Activated CD4-positive, alpha-beta T cell treated with anti-CD3 and anti-CD28 coated beads, Interleukin-2, amount 10 ng/mL, durations not matched to agents 7 days and 5 days (primary cell): ENCODE results near the gene POTEF. TPM values are rescaled to one million over a fixed set of nuclear protein-coding genes. Genes with fewer than 3 reads are reported as not detected.
"Not testable (repeated sequence)": the region's sequence is repeated elsewhere in the genome, so short reads cannot be mapped to it uniquely, and the experiment has no call there.

Source experiments
- CTCF ChIA-PET: fragments of 350-600 bp; sonication (Branson Sonifier 250); formaldehyde crosslinking; loops from one replicate; lab custom pipeline; 2021; ENCODE audit warnings: antibody characterized with exemption; lab: Charles Lee
- POLR2A ChIA-PET: fragments of 350-600 bp; sonication (Branson Sonifier 250); formaldehyde crosslinking; loops from one replicate; lab custom pipeline; 2021; ENCODE audit warnings: antibody characterized with exemption; lab: Charles Lee
- DNase-seq: peaks from one replicate; pipeline ENCODE4 v3.0.0-alpha.2; 2020
- H3K27ac Mint-ChIP-seq: one replicate; pipeline ENCODE4 v1.8.0; 2021; ENCODE audit warnings: mild to moderate bottlenecking, moderate library complexity, mixed read lengths
- H3K27me3 Mint-ChIP-seq: one replicate; pipeline ENCODE4 v1.8.0; 2021; ENCODE audit warnings: mixed read lengths
- H3K36me3 Mint-ChIP-seq: one replicate; pipeline ENCODE4 v1.8.0; 2021; ENCODE audit warnings: low read depth, mixed read lengths
- H3K4me1 Mint-ChIP-seq: one replicate; pipeline ENCODE4 v1.8.0; 2021; ENCODE audit warnings: mixed read lengths
- H3K4me3 Mint-ChIP-seq: one replicate; pipeline ENCODE4 v1.8.0; 2021; ENCODE audit warnings: mild to moderate bottlenecking, moderate library complexity, mixed read lengths
- H3K9me3 Mint-ChIP-seq: one replicate; pipeline ENCODE4 v1.8.0; 2021; ENCODE audit warnings: mixed read lengths
- total RNA-seq, 2 experiments: library from RNA; stranded (reverse); gene quantifications; one replicate each; pipeline ENCODE4 v1.2.3, GENCODE V29; 2021

Gene POTEF
- total RNA-seq, 2 experiments from 2014 or later: not detected

DNA sequence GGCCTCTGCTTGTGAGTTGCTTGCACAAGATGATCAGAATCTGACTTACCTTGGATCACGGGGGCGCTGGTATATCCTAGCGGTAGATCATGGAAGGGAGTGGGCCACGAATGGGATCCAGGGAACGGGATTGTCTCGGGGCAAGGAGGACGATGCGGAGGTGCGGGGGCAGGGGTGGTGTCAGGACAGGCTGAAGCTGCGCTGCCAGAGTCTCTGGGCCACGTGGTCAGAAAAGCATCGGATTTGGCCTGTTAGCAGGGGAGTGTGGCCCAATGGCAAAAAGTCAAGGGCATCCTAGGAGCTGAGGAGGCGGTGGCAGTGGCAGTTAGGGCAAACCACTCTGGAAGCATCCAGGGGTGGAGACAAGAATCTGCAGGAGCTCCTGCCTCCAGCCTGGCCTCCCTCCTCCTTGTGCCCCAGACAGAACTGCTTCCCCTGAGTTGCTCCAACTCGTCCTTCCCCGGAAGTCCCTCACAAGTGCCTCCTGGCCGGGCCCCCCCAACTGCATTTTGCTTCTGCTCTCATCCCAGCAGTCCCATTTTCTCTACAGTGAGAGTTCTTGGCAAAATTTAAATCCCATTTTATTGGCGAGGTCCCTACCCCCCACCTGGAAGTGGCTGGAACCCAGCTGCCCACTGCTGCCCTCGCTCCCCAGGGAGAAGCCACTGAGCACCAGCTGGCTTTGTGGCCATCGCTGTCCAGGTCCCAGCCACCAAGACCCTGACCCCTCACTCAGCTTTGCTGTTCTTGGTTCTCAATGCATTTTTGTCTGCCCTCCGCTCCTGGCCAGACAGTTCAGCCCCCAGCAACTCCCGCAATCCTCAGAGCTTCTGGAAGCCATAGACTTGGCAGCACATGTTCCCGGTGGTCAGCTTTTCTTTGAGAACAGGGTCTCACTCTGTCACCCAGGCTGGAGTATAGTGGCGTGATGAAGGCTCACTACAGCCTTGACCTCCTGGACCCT is 21.4 kb upstream of the POTEF start:
- H3K4me3 Mint-ChIP-seq: no peak overlapping the region
- no peak for DNase-seq
- H3K36me3 Mint-ChIP-seq: peaks cover 5% of the 10 kb centered on the region
- H3K9me3 Mint-ChIP-seq: no peaks in the 10 kb centered on the region
- peaks cover 5% of the 10 kb centered on the region for H3K4me1 Mint-ChIP-seq
- CTCF ChIA-PET: no interaction called here
- H3K27me3 Mint-ChIP-seq: peaks cover 2% of the 10 kb centered on the region
- no peak overlapping the region for H3K27ac Mint-ChIP-seq
- POLR2A ChIA-PET: no interaction called here

GRCh38 chr2:130148515-130148914 is 19.5 kb upstream of the POTEF start:
- DNase-seq, H3K36me3 Mint-ChIP-seq, H3K4me3 Mint-ChIP-seq, H3K9me3 Mint-ChIP-seq, H3K27me3 Mint-ChIP-seq, POLR2A ChIA-PET, H3K27ac Mint-ChIP-seq, CTCF ChIA-PET, H3K4me1 Mint-ChIP-seq: not testable (repeated sequence)

DNA sequence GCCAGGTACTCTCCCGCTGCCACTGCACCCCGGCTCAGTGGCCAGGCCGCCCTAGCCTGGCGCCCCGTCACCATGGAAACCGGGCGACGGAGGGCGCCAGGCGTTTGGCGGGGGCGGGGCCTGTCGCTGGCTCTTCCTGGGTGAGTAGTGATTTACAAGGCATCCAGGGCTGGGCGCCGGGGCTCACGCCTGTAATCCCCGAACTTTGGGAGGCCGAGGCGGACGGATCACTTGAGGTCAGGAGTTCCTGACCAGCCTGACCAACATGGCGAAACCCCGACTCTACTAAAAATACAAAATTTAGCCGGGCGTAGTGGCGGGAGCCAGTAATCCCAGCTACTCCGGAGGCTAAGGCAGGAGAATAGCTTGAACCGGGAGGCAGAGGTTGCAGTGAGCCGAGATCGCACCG is 16.0 kb upstream of the POTEF start, which contains the start of gene CCDC74B:
Gene CCDC74B, minus strand, starts transcription at position 107 of the 409 bp plus-strand sequence. CDS start 116 bp downstream, outside the sequence.
- Mint-ChIP-seq H3K4me3 (peak within 1 kb of the TSS; percentile 70), H3K27ac (peak within 1 kb of the TSS; percentile 13), H3K27me3 (peaks cover 11% of the 10 kb centered on the region), H3K4me1 (peaks cover 15% of the 10 kb centered on the region)
- CTCF ChIA-PET, H3K9me3 Mint-ChIP-seq, POLR2A ChIA-PET, H3K36me3 Mint-ChIP-seq: not testable (repeated sequence)
- DNase-seq: peak; percentile 60

- peaks cover 12% of the 10 kb centered on the region for H3K4me1 Mint-ChIP-seq
- H3K4me3 Mint-ChIP-seq: peak overlapping the region; percentile 48
- H3K9me3 Mint-ChIP-seq, POLR2A ChIA-PET, DNase-seq, CTCF ChIA-PET, H3K36me3 Mint-ChIP-seq, H3K27ac Mint-ChIP-seq: not testable (repeated sequence)
- H3K27me3 Mint-ChIP-seq: peaks cover 11% of the 10 kb centered on the region
Measured at GRCh38 chr2:130143266-130144039, 14.4 kb upstream of the POTEF start.

GRCh38 chr2:130142396-130143265 is 13.6 kb upstream of the POTEF start:
- CTCF ChIA-PET, DNase-seq, H3K4me3 Mint-ChIP-seq, H3K36me3 Mint-ChIP-seq, POLR2A ChIA-PET, H3K9me3 Mint-ChIP-seq, H3K27ac Mint-ChIP-seq: not testable (repeated sequence)
- H3K27me3 Mint-ChIP-seq: peaks cover 11% of the 10 kb centered on the region
- peaks cover 10% of the 10 kb centered on the region for H3K4me1 Mint-ChIP-seq

DNA sequence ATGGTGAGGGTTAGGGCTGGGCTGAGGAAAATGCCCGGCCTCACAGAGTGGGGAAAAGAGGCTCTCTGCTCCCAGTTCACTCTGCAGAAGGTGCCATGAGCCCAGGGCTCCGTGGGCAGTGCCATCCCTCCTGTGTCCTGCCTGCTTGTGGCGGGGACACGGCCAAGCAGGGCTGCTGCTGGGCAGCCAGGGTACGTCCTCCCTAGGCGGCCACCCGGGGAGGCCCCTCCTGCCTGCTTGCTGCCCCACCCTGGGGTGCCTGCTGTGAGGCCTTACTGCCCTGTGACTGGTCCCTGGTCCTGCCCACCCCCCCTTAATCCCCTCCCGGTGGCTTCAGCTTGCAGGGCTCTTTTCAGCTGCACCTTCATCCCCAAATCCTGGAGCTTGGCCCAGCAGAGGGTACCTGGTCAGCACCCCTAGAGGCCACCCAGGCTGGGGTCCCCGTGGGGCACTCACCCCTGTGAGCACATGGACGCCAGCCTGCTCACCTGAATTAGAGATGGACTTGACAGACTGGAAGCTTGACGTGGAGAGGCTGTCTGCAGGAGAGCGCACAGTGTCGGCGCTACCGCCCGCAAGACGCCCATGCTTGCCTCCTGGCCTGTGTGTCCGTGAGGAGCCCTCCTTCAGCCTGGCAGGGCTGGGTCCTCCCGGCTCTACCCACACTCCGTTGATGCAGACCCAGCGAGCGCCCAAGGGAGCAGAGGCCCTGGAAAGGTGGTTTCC is 12.8 kb upstream of the POTEF start:
- H3K9me3 Mint-ChIP-seq, DNase-seq: not testable (repeated sequence)

GRCh38 chr2:130141002-130141401 is 12.0 kb upstream of the POTEF start:
- DNase-seq, H3K4me3 Mint-ChIP-seq, CTCF ChIA-PET, H3K27me3 Mint-ChIP-seq, H3K27ac Mint-ChIP-seq, POLR2A ChIA-PET, H3K9me3 Mint-ChIP-seq, H3K36me3 Mint-ChIP-seq: not testable (repeated sequence)
- peaks cover 10% of the 10 kb centered on the region for H3K4me1 Mint-ChIP-seq

More for the DNA sequence above, 12.8 kb upstream of the POTEF start:
- peaks cover 11% of the 10 kb centered on the region for H3K27me3 Mint-ChIP-seq
- H3K27ac Mint-ChIP-seq, H3K36me3 Mint-ChIP-seq, POLR2A ChIA-PET, H3K4me3 Mint-ChIP-seq, CTCF ChIA-PET: not testable (repeated sequence)
- H3K4me1 Mint-ChIP-seq: peaks cover 10% of the 10 kb centered on the region

DNA sequence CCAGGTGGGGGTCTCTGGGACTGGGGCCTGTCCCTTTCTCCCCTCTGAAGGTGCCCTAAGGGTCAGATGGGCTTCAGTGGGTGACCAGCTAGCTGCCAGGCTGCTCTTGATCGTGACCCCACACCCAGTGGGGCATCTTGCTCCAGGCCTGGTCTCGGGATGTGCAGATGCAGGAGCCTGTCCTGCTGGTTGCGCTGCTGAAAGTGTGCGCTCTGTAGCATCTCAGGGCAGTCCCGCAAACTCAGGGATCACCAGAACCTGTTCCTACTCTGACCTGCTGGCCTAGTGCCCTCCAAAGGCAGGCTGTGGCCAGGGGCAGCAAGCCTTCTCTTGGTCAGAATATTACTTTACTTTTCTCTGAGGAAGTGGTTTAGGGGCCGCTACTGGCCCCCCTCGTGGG is 11.5 kb upstream of the POTEF start:
- H3K9me3 Mint-ChIP-seq, CTCF ChIA-PET, H3K27me3 Mint-ChIP-seq, H3K4me3 Mint-ChIP-seq, H3K36me3 Mint-ChIP-seq, POLR2A ChIA-PET, DNase-seq, H3K27ac Mint-ChIP-seq: not testable (repeated sequence)
- peaks cover 10% of the 10 kb centered on the region for H3K4me1 Mint-ChIP-seq

GRCh38 chr2:130139331-130140280 is 10.6 kb upstream of the POTEF start:
- H3K4me1 Mint-ChIP-seq, H3K9me3 Mint-ChIP-seq, H3K36me3 Mint-ChIP-seq, POLR2A ChIA-PET, H3K4me3 Mint-ChIP-seq, CTCF ChIA-PET, DNase-seq, H3K27me3 Mint-ChIP-seq, H3K27ac Mint-ChIP-seq: not testable (repeated sequence)

DNA sequence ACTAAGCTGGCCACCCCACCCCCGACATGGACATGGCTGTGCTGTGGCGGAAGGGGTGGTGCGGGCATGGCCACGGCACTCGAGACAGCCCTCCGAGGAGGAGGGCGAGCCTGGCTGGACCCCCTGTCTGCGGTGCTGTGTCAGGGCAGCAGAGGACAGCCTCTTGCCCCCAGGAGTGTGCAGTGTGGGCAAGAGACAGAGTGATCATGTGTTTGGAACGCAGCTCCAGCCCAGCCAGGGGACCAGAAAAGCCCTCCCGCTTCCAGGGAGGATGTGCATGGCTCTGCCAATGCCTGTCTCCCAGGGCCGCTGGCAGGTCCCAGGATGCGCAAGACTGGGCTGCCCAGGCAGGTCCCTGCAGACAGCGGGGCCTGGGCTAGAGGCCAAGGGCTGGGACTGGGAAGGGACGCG is 9.8 kb upstream of the POTEF start:
- H3K27ac Mint-ChIP-seq, CTCF ChIA-PET, H3K9me3 Mint-ChIP-seq, H3K4me1 Mint-ChIP-seq, DNase-seq, H3K4me3 Mint-ChIP-seq, POLR2A ChIA-PET, H3K36me3 Mint-ChIP-seq: not testable (repeated sequence)
- peaks cover 10% of the 10 kb centered on the region for H3K27me3 Mint-ChIP-seq

DNA sequence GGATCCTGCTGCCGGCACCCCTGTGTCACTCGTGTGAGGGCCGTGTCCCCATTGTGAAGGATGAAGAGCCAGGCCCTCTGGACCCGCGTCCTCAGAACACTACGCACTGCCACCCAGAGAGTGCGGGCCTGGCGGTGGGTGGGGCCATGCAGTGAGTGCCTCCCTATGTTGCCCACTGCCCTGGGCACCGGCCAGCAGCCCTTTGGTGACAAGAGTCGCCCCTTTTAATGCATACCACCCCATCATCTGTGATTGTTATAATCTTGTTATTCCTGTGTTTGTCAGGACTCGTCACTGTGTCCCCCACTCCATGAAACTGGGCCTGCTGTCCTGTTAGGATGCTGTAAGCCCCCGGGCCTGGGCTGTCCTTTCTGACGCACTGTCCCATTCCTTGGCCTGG is 9.3 kb upstream of the POTEF start:
- H3K4me1 Mint-ChIP-seq: not testable (repeated sequence)

More for the DNA sequence above, 9.3 kb upstream of the POTEF start:
- H3K27me3 Mint-ChIP-seq, H3K9me3 Mint-ChIP-seq, CTCF ChIA-PET, H3K27ac Mint-ChIP-seq, H3K4me3 Mint-ChIP-seq, H3K36me3 Mint-ChIP-seq, DNase-seq, POLR2A ChIA-PET: not testable (repeated sequence)
